DLD1 (cell line): Measurements from ENCODE around the gene ZDHHC11.
"Not testable (repeated sequence)": the region's sequence is repeated elsewhere in the genome, so short reads cannot be mapped to it uniquely, and the experiment has no call there.

Source experiments
- in situ Hi-C: cut with HindIII; loops from 2 replicates; pipeline ENCODE4 v1.10.0; 2017; ENCODE audit warnings: low sequenced_read_pairs

Gene ZDHHC11

GRCh38 chr5:845676-846601 is 4.8 kb downstream of the ZDHHC11 start:
- in situ Hi-C loops, result not testable (repeated sequence)

GRCh38 chr5:845031-845675 is 5.6 kb downstream of the ZDHHC11 start:
- in situ Hi-C loops, result not testable (repeated sequence)

- in situ Hi-C loops, result not testable (repeated sequence)
Observed at GRCh38 chr5:844426-844825, 6.4 kb downstream of the ZDHHC11 start.

- in situ Hi-C loops, result not testable (repeated sequence)
Observed at GRCh38 chr5:843926-844325, 6.9 kb downstream of the ZDHHC11 start.

- in situ Hi-C loops, result not testable (repeated sequence)
Observed at GRCh38 chr5:843371-843770, 7.4 kb downstream of the ZDHHC11 start.

GRCh38 chr5:842402-843221 is 8.2 kb downstream of the ZDHHC11 start:
- in situ Hi-C loops, result not testable (repeated sequence)

GRCh38 chr5:841531-842401 is 9.0 kb downstream of the ZDHHC11 start:
- in situ Hi-C loops, result not testable (repeated sequence)

- in situ Hi-C loops, result not testable (repeated sequence)
Observed at GRCh38 chr5:840974-841435, 9.8 kb downstream of the ZDHHC11 start.

GRCh38 chr5:840118-840973 is 10.4 kb downstream of the ZDHHC11 start:
- in situ Hi-C loops, result not testable (repeated sequence)

- in situ Hi-C loops, result not testable (repeated sequence)
Observed at GRCh38 chr5:838431-838851, 12.3 kb downstream of the ZDHHC11 start.

GRCh38 chr5:837621-838121 is 13.1 kb downstream of the ZDHHC11 start:
- in situ Hi-C loops, result not testable (repeated sequence)

GRCh38 chr5:835933-836612 is 14.7 kb downstream of the ZDHHC11 start:
- in situ Hi-C loops, result not testable (repeated sequence)

- in situ Hi-C loops, result not testable (repeated sequence)
Observed at GRCh38 chr5:834013-834412, 16.8 kb downstream of the ZDHHC11 start.

GRCh38 chr5:828194-828593 is 22.6 kb downstream of the ZDHHC11 start:
- in situ Hi-C loops, result not testable (repeated sequence)

GRCh38 chr5:825544-825943 is 25.2 kb downstream of the ZDHHC11 start:
- in situ Hi-C loops, result not testable (repeated sequence)

- in situ Hi-C loops, result no loop called here
Observed at GRCh38 chr5:821504-821903, 29.3 kb downstream of the ZDHHC11 start.

- in situ Hi-C loops, result no loop called here
Observed at GRCh38 chr5:820245-820644, 30.5 kb downstream of the ZDHHC11 start.

GRCh38 chr5:819078-819477 is 31.7 kb downstream of the ZDHHC11 start:
- in situ Hi-C loops, result no loop called here
